Measurements from ENCODE around the gene GMDS.
"Not testable (repeated sequence)": the region's sequence is repeated elsewhere in the genome, so short reads cannot be mapped to it uniquely, and the experiment has no call there.

Gene GMDS

GRCh38 chr6:1762203-1762602 is 483.2 kb downstream of the GMDS start:
- DNase-seq, result no peak

GRCh38 chr6:1761477-1761877 is 483.9 kb downstream of the GMDS start:
- DNase-seq, result no peak

GRCh38 chr6:1760876-1761275 is 484.5 kb downstream of the GMDS start:
- no peak for DNase-seq

DNA sequence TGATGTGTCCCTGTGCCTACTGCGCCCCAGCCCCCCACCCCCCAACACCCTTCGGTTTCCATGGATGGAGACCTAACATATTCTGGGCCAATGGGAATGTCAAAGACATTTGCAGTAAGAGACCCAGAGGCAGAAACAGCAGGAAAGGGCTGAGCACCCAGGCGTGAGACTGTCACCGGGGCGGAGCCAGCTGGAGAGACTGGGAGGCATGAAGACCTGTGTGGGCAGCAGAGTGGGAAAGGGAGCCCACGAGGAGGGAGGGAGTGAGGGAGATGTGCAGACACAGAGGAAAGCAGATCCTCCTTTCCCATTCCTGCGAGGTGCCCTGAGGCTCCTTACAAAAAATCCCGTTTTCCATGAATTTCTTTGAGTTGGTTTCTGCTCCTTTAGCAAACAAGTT is 485.5 kb downstream of the GMDS start:
- DNase-seq, result no peak

DNA sequence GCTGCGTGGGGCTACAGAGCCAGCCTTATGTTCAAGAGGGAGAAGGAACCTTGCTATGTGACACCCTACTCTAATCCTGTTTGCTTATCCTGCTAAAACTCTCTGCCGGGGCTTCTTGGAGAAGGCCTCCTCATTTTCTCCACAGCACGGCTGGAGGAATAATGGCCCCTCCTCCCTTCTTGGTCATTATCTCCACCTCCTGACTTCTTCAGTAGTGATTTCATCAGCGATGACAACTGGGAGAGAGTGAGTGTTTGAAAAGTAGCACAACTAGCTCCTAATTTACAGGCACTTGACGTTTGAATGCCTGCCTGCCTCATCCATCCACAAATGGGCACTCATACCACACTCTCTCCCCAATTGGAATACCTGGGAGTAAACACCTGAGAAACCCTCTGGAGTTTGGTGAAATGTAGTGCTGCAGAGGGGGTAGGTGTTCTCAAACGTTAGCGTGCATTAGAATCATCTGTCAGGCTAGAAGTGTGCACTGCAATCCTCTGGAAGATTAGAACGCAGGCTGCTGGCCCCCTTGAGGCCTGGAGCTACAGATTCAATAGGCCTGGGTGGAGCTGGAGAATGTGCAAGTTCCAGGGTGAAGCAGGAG is 487.2 kb downstream of the GMDS start:
- no peak for DNase-seq

GRCh38 chr6:1757131-1757530 is 488.3 kb downstream of the GMDS start:
- no peak for DNase-seq

- DNase-seq, result no peak
These were observed 488.8 kb downstream of the GMDS start for GRCh38 chr6:1756472-1757129.

DNA sequence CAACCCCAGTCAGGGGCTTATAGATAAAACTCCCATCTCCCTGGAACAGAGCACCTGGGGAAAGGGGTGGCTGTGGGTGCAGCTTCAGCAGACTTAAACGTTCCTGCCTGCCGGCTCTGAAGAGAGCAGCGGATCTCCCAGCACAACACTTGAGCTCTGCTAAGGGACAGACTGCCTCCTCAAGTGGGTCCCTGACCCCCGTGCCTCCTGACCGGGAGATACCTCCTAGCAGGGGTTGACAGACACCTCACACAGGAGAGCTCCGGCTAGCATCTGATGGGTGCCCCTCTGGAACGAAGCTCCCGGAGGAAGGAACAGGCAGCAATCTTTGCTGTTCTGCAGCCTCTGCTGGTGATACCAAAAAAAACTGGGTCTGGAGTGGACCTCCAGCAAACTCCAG is 494.3 kb downstream of the GMDS start:
- not testable (repeated sequence) for DNase-seq

- DNase-seq, result no peak
These were observed 496.4 kb downstream of the GMDS start for GRCh38 chr6:1749041-1749440.

DNA sequence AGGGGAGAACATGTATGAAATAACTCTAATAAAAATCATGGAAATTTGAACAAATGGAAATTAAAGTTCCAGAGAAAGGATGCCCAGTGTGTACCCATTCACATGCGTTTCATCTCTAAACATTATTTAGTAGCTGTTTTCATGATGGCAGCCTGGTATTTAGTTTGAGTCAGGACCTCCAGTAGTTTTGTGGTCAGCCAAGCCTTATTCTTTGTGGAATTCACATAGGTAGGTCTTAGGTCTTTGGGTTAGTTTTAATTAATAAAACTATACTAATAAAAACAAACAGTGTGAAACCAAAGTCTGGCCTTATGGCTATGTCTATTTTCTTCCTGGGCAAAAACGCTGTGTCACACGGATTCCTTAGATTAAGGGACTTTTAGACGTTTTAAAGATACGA is 497.9 kb downstream of the GMDS start:
- no peak for DNase-seq

GRCh38 chr6:1747003-1747402 is 498.4 kb downstream of the GMDS start:
- no peak for DNase-seq

GRCh38 chr6:1745814-1746213 is 499.6 kb downstream of the GMDS start:
- DNase-seq, result no peak

GRCh38 chr6:1744543-1744942 is 500.9 kb downstream of the GMDS start:
- no peak for DNase-seq

- no peak for DNase-seq
These were observed 505.7 kb downstream of the GMDS start for GRCh38 chr6:1739680-1740079.

GRCh38 chr6:1739220-1739619 is 506.2 kb downstream of the GMDS start:
- no peak for DNase-seq

DNA sequence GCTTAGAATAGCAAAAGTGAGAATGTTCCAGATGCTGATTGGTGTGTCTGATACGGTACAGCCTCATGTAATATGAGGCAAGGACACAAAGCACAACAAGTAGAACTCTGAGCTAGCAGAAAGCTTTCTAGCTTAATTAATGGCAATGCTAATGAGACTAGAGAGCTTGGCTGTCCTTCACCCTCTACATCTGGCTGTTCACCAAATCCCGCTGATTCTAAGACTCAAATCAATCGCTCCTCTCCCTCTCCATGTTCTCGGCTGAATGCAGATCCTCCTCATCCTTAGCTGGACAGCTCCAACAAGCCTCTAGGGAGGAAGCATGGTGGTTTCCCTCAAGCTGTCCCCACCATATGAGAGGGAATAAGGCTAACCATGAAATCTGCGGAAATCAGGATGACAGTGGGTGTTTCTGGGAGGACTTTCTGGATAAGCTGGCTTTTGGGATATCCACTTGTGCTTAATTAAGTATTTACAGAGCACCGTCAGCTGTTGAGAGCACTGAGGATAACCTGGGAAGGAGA is 506.8 kb downstream of the GMDS start:
- no peak for DNase-seq

- DNase-seq, result no peak
These were observed 507.7 kb downstream of the GMDS start for GRCh38 chr6:1737463-1738311.

- no peak for DNase-seq
These were observed 508.9 kb downstream of the GMDS start for GRCh38 chr6:1736346-1737105.

- DNase-seq, result no peak
These were observed 510.1 kb downstream of the GMDS start for GRCh38 chr6:1735239-1735803.

GRCh38 chr6:1730882-1731281 is 514.5 kb downstream of the GMDS start:
- DNase-seq, result no peak

DNA sequence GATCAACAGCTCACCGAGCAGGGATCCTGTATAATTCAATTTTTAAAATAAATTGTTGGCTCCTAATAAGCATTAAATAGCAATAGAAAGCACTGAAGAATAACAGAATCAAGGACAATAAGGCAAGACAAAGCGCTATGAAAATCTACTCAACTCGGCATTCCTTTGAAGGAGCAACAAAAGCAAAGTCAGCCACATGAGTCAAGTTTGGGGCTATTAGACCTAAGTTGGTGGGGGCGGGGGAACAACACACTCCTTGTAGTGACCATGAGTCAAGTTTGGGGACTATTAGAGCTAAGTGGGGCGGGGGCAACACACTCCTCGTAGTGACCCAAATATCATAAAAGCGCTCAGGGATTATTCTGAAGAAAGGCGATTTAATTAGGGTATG is 515.7 kb downstream of the GMDS start:
- no peak for DNase-seq

DNA sequence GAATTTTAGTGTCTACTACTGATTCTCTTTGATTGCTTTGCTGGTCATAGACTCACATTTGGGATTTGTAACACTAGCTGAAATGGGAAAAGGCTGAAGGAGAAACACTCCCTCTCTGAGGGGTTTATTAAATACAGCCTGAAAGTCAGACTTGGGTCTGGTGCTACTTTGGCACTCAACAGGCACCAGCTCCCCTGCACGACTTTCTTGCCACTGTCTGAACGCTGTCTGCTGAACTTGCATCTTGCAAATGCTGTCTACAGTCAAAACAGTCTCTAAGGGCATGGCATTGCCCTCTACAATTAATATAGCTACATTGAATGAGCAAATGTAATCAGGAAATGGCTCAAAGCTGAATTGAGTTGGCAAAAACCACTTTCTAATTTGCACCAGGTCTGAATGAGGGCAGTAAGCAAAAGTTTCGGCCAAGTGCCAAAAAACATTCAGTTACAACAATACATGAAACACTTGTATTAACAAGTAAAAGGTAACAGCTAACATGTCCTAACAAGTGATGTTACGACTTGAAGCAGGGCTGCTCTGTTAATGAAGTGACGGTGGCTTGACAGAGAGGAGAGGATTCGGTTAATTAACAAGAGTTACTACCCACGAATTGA is 516.2 kb downstream of the GMDS start:
- no peak for DNase-seq
